ENCODE measurements around the gene GLB1L2. TPM values are rescaled to one million over a fixed set of nuclear protein-coding genes. Genes with fewer than 3 reads are reported as not detected.

Gene GLB1L2
- total and polyA plus RNA-seq, 8 donors = 4.2 to 10.1 (median 6.9) TPM

DNA sequence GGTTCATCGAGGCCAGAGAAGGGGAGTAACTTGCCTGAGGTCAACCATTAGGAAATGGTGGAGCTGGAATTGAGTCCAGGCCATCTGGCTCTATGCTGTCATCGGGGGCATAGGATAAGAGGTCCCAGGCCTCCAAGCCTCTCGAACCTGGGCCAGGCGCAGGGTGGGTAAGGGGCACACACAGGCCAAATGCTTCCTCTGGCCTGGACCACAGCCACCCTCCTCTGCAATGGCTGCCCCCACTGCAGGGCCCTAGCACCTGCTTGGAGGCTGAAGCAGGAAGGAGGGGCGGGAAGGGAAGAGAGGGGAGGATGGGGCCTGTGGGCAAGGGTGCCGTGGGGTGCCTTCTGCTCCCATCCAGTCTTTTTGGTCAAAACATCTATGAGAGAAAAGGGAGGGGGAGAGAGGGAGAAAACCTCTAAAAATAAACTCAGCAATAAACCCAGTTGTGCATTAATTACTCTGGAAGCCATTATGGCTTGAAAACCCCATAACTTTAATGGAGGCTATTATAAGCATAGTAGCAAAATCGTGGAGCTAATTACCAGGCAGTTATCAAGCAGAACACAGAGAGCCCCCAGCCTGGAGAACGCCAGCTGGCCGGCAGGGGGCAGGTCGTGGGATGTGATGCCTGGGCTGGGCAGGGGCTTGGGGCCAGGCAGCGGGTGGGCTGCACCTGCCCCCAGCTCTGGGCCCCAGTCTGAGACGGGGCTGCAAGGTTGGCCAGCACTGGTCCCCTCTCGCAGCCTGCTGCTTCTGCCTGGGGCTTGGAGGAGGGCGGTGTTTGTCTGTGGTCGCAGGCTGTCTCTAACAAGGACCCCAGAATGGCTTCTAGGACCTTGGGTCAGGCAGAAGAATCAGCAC lies 59.1 kb downstream of the GLB1L2 start:
- no peaks in the 10 kb centered on the region for H3K9me3 ChIP-seq
- 62 to 78% methylated on average over 15 of the region's 15 CpGs for WGBS, 2 donors
- no peak overlapping the region for H3K4me3 ChIP-seq
- H3K27ac ChIP-seq = no peak overlapping the region
- DNase-seq (peak in 2 of 6 donors; percentile 3 to 35), ATAC-seq (no peak), FAIRE-seq (no peak)
- no peaks in the 10 kb centered on the region for H3K27me3 ChIP-seq
- H3K36me3 ChIP-seq = no peaks in the 10 kb centered on the region
- no peaks in the 10 kb centered on the region for H3K4me1 ChIP-seq
- TF ChIP-seq, protein P1, sequence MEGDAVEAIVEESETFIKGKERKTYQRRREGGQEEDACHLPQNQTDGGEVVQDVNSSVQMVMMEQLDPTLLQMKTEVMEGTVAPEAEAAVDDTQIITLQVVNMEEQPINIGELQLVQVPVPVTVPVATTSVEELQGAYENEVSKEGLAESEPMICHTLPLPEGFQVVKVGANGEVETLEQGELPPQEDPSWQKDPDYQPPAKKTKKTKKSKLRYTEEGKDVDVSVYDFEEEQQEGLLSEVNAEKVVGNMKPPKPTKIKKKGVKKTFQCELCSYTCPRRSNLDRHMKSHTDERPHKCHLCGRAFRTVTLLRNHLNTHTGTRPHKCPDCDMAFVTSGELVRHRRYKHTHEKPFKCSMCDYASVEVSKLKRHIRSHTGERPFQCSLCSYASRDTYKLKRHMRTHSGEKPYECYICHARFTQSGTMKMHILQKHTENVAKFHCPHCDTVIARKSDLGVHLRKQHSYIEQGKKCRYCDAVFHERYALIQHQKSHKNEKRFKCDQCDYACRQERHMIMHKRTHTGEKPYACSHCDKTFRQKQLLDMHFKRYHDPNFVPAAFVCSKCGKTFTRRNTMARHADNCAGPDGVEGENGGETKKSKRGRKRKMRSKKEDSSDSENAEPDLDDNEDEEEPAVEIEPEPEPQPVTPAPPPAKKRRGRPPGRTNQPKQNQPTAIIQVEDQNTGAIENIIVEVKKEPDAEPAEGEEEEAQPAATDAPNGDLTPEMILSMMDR (IDR thresholded peaks at IDR 0.05) = no peak
- intact Hi-C loops (cut with DNase I) = no loop called here

- Histone ChIP-seq H3K27ac (no peak overlapping the region), H3K4me1 (no peaks in the 10 kb centered on the region), H3K27me3 (no peaks in the 10 kb centered on the region), H3K36me3 (no peaks in the 10 kb centered on the region), H3K4me3 (no peak overlapping the region), H3K9me3 (no peaks in the 10 kb centered on the region)
- intact Hi-C loops (cut with DNase I) = no loop called here
- DNase-seq (peak in 2 of 6 donors; percentile 4 to 46), ATAC-seq (no peak), FAIRE-seq (no peak)
- TF ChIP-seq, protein P1 (IDR thresholded peaks at IDR 0.05) = no peak
- WGBS, 2 donors = 67 to 74% methylated on average over 13 of the region's 13 CpGs
Observed at GRCh38 chr11:134391656-134392055, 59.9 kb downstream of the GLB1L2 start.

GRCh38 chr11:134392953-134393615 lies 61.3 kb downstream of the GLB1L2 start:
- Histone ChIP-seq H3K4me1 (no peaks in the 10 kb centered on the region), H3K27ac (no peak overlapping the region), H3K36me3 (no peaks in the 10 kb centered on the region), H3K4me3 (no peak overlapping the region), H3K27me3 (no peaks in the 10 kb centered on the region), H3K9me3 (no peaks in the 10 kb centered on the region)
- FAIRE-seq (no peak), DNase-seq (peak in 1 of 6 donors; percentile 7), ATAC-seq (no peak)
- WGBS, 2 donors = 72 to 75% methylated on average over 21 of the region's 21 CpGs
- intact Hi-C loops (cut with DNase I) = no loop called here
- TF ChIP-seq, protein P1 (IDR thresholded peaks at IDR 0.05) = no peak

DNA sequence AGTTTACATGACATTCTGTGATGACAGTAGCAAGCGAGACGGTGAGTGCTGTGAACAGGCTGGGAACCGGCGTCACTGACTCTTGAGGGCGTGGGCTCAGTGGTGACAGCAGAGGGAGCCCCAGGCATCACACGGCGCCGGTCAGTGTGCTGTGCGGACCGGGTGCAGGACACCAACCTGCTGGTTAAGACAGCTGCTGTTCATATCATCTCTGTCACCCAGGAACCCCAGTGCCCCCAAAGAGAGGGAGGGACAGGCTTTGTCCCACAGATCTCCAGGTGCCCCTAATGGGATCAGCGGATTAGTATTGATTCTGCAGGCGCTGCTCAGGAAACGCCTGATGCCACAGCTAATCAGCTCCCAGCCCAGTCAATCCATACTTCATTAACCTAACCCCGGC lies 61.9 kb downstream of the GLB1L2 start:
- DNase-seq = peak in 2 of 6 donors; percentile 18 to 41
- WGBS, 2 donors = 10 to 20% methylated on average over 14 of the region's 14 CpGs
- H3K36me3 ChIP-seq = no peaks in the 10 kb centered on the region
- peak in 3 of 4 donors; percentile 63 to 79 (median 73) for ATAC-seq
- FAIRE-seq = no peak
- no peaks in the 10 kb centered on the region for H3K4me1 ChIP-seq
- intact Hi-C loops (cut with DNase I) = no loop called here
- no peak overlapping the region for H3K4me3 ChIP-seq
- no peak overlapping the region for H3K27ac ChIP-seq
- TF ChIP-seq, protein P1 (IDR thresholded peaks at IDR 0.05) = no peak
- H3K27me3 ChIP-seq = no peaks in the 10 kb centered on the region
- H3K9me3 ChIP-seq = no peaks in the 10 kb centered on the region

Data from pancreas (tissue), 10 donors.